ENCODE data around the gene PRDM15.
"Not testable (repeated sequence)": the region's sequence is repeated elsewhere in the genome, so short reads cannot be mapped to it uniquely, and the experiment has no call there.

Gene PRDM15

DNA sequence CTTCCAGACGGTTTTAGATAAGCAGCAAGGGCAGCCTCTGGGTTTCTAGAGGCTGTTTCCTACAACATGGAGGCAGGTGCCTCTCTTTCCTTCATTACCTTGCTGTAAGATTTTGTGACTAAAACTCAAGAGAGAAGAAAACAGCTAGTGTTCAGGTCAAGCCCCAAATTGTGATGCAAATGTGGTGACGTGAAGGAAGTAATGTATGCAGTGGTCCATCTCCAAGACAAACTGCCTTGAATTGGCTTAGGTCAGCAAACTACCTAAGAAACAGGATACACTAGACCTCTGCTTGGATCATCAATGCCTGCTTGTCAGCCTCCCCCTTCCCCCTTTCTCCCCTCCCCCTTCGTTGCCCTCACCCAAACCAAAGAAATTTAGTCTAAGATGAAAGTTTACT is 83.4 kb downstream of the PRDM15 start:
- Mint-ChIP-seq H3K36me3 (ENCODE audit: low read depth) (peaks cover 35% of the 10 kb centered on the region), H3K9me3 (peaks cover 37% of the 10 kb centered on the region), H3K27me3 (ENCODE audit: low read depth, poor library complexity) (no peaks in the 10 kb centered on the region), H3K4me3 (no peak overlapping the region), H3K27ac (no peak overlapping the region), H3K4me1 (peaks cover 24% of the 10 kb centered on the region)
- DNase-seq: no peak
- TF ChIP-seq, protein P1, sequence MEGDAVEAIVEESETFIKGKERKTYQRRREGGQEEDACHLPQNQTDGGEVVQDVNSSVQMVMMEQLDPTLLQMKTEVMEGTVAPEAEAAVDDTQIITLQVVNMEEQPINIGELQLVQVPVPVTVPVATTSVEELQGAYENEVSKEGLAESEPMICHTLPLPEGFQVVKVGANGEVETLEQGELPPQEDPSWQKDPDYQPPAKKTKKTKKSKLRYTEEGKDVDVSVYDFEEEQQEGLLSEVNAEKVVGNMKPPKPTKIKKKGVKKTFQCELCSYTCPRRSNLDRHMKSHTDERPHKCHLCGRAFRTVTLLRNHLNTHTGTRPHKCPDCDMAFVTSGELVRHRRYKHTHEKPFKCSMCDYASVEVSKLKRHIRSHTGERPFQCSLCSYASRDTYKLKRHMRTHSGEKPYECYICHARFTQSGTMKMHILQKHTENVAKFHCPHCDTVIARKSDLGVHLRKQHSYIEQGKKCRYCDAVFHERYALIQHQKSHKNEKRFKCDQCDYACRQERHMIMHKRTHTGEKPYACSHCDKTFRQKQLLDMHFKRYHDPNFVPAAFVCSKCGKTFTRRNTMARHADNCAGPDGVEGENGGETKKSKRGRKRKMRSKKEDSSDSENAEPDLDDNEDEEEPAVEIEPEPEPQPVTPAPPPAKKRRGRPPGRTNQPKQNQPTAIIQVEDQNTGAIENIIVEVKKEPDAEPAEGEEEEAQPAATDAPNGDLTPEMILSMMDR (IDR thresholded peaks at IDR 0.05): no peak

GRCh38 chr21:41794600-41794999 is 84.5 kb downstream of the PRDM15 start:
- H3K9me3 Mint-ChIP-seq: peaks cover 37% of the 10 kb centered on the region
- TF ChIP-seq, protein P1 (IDR thresholded peaks at IDR 0.05): no peak
- peaks cover 21% of the 10 kb centered on the region for H3K4me1 Mint-ChIP-seq
- no peak overlapping the region for H3K27ac Mint-ChIP-seq
- H3K36me3 Mint-ChIP-seq (ENCODE audit: low read depth): peaks cover 35% of the 10 kb centered on the region
- no peak for DNase-seq
- no peaks in the 10 kb centered on the region for H3K27me3 Mint-ChIP-seq (ENCODE audit: low read depth, poor library complexity)
- no peak overlapping the region for H3K4me3 Mint-ChIP-seq

DNA sequence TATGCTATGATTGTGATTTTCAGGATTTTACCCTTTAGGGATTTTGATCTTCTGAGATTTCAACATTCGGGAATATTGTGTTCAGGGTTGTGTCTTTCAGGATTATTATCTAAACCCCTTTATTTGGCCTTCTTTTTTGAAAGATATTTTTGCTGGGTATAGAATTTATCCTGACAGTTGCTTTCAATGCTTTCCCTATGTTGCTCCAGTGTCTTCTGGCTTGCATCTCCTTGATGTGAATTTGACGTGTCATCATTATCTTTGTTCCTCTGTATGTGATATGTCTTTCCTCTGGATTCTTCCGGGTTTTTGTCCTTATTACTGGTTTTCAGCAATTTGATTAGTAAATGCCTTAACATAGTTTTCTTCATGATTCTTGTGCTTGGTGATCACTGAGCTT is 86.4 kb downstream of the PRDM15 start:
- H3K27ac Mint-ChIP-seq: no peak overlapping the region
- H3K27me3 Mint-ChIP-seq (ENCODE audit: low read depth, poor library complexity): peaks cover 2% of the 10 kb centered on the region
- TF ChIP-seq, protein P1 (IDR thresholded peaks at IDR 0.05): no peak
- peaks cover 37% of the 10 kb centered on the region for H3K9me3 Mint-ChIP-seq
- H3K4me1 Mint-ChIP-seq: peaks cover 21% of the 10 kb centered on the region
- H3K36me3 Mint-ChIP-seq (ENCODE audit: low read depth): peaks cover 22% of the 10 kb centered on the region
- no peak for DNase-seq
- no peak overlapping the region for H3K4me3 Mint-ChIP-seq

- Mint-ChIP-seq H3K9me3 (peaks cover 8% of the 10 kb centered on the region), H3K36me3 (ENCODE audit: low read depth) (peaks cover 5% of the 10 kb centered on the region), H3K27ac (peak overlapping the region; percentile 46), H3K4me3 (peak overlapping the region; percentile 14), H3K27me3 (ENCODE audit: low read depth, poor library complexity) (peaks cover 2% of the 10 kb centered on the region), H3K4me1 (peaks cover 40% of the 10 kb centered on the region)
- DNase-seq: no peak
- TF ChIP-seq, protein P1 (IDR thresholded peaks at IDR 0.05): no peak
Observed at GRCh38 chr21:41786509-41786987, 92.6 kb downstream of the PRDM15 start.

DNA sequence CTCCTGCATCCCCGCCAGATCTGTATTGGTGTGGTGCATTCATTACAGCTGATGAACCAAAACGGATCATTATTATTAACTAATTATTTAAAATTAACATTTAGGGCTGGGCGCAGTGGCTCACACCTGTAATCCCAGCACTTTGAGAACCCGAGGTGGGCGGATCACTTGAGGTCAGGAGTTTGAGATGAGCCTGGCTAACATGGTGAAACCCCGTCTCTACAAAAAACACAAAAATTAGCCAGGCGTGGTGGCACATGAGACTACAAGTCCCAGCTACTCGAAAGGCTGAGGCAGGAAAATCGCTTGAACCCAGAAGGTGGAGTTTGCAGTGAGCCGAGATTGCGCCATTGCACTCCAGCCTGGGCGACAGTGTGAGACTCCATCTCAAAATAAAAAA is 93.9 kb downstream of the PRDM15 start:
- H3K27me3 Mint-ChIP-seq (ENCODE audit: low read depth, poor library complexity); H3K27ac Mint-ChIP-seq; H3K4me3 Mint-ChIP-seq; H3K36me3 Mint-ChIP-seq (ENCODE audit: low read depth); DNase-seq; H3K9me3 Mint-ChIP-seq: not testable (repeated sequence)
- H3K4me1 Mint-ChIP-seq: peaks cover 49% of the 10 kb centered on the region

- Mint-ChIP-seq H3K4me3 (no peak overlapping the region), H3K27me3 (ENCODE audit: low read depth, poor library complexity) (peaks cover 7% of the 10 kb centered on the region), H3K4me1 (peaks cover 54% of the 10 kb centered on the region), H3K36me3 (ENCODE audit: low read depth) (no peaks in the 10 kb centered on the region), H3K27ac (peak overlapping the region; percentile 12), H3K9me3 (peaks cover 4% of the 10 kb centered on the region)
- TF ChIP-seq, protein P1 (IDR thresholded peaks at IDR 0.05): no peak
- DNase-seq: no peak
Observed at GRCh38 chr21:41784456-41785102, 94.6 kb downstream of the PRDM15 start.

Data from nephron progenitor cell (in vitro differentiated cells).